Measurements from ENCODE around the gene FSD1L. TPM values are rescaled to one million over a fixed set of nuclear protein-coding genes. Genes with fewer than 3 reads are reported as not detected.

FSD1L gene
- total RNA-seq, 3 donors from 2014 or later = 7.8 to 9.9 (median 9.9) TPM

- H3K36me3 ChIP-seq (ENCODE audit: low read depth) = no peaks in the 10 kb centered on the region
- H3K9me3 ChIP-seq = peaks cover 6% of the 10 kb centered on the region
- ATAC-seq (no peak), DNase-seq (no peak)
- no peak for TF ChIP-seq CTCF (IDR thresholded peaks at IDR 0.05)
- no peak overlapping the region for H3K4me3 ChIP-seq
- intact Hi-C loops (cut with DNase I, micrococcal nuclease) = no loop called here
- H3K4me1 ChIP-seq (ENCODE audit: low read depth) = no peaks in the 10 kb centered on the region
Measured at GRCh38 chr9:105455836-105456475, 8.1 kb downstream of the FSD1L start.

GRCh38 chr9:105457560-105458294 is 9.9 kb downstream of the FSD1L start:
- H3K9me3 ChIP-seq = peaks cover 6% of the 10 kb centered on the region
- no peak overlapping the region for H3K4me3 ChIP-seq
- DNase-seq (no peak), ATAC-seq (no peak)
- TF ChIP-seq CTCF (IDR thresholded peaks at IDR 0.05) = no peak
- H3K36me3 ChIP-seq (ENCODE audit: low read depth) = no peaks in the 10 kb centered on the region
- intact Hi-C loops (cut with DNase I, micrococcal nuclease) = no loop called here
- no peaks in the 10 kb centered on the region for H3K4me1 ChIP-seq (ENCODE audit: low read depth)

- Histone ChIP-seq H3K36me3 (ENCODE audit: low read depth) (no peaks in the 10 kb centered on the region), H3K9me3 (peaks cover 6% of the 10 kb centered on the region), H3K4me3 (no peak overlapping the region), H3K4me1 (ENCODE audit: low read depth) (no peaks in the 10 kb centered on the region)
- no peak for TF ChIP-seq CTCF (IDR thresholded peaks at IDR 0.05)
- DNase-seq (no peak), ATAC-seq (no peak)
- intact Hi-C loops (cut with DNase I, micrococcal nuclease) = no loop called here
Measured at GRCh38 chr9:105458404-105458803, 10.6 kb downstream of the FSD1L start.

GRCh38 chr9:105459336-105459735 is 11.5 kb downstream of the FSD1L start:
- ATAC-seq (no peak), DNase-seq (no peak)
- Histone ChIP-seq H3K36me3 (ENCODE audit: low read depth) (no peaks in the 10 kb centered on the region), H3K4me1 (ENCODE audit: low read depth) (no peaks in the 10 kb centered on the region), H3K9me3 (peaks cover 6% of the 10 kb centered on the region), H3K4me3 (no peak overlapping the region)
- intact Hi-C loops (cut with DNase I, micrococcal nuclease) = no loop called here
- no peak for TF ChIP-seq CTCF (IDR thresholded peaks at IDR 0.05)

- ATAC-seq (no peak), DNase-seq (no peak)
- intact Hi-C loops (cut with DNase I, micrococcal nuclease) = no loop called here
- TF ChIP-seq CTCF (IDR thresholded peaks at IDR 0.05) = no peak
- Histone ChIP-seq H3K36me3 (ENCODE audit: low read depth) (no peaks in the 10 kb centered on the region), H3K9me3 (no peaks in the 10 kb centered on the region), H3K4me1 (ENCODE audit: low read depth) (no peaks in the 10 kb centered on the region), H3K4me3 (no peak overlapping the region)
Measured at GRCh38 chr9:105466898-105467455, 19.1 kb downstream of the FSD1L start.
